H1 (cell line): ENCODE measurements around the gene CNIH3. TPM values are rescaled to one million over a fixed set of nuclear protein-coding genes. Genes with fewer than 3 reads are reported as not detected.

ENCODE experiments used
- CTCF ChIA-PET: fragments of 300-600 bp; sonication (Branson Sonifier 250); formaldehyde crosslinking; loops from one replicate; lab custom pipeline; 2021; ENCODE audit not compliant: partially characterized antibody; lab: Charles Lee
- POLR2A ChIA-PET: fragments of 300-600 bp; sonication (Branson Sonifier 250); formaldehyde crosslinking; loops from one replicate; lab custom pipeline; 2021; ENCODE audit warnings: inconsistent platforms; ENCODE audit not compliant: partially characterized antibody; lab: Charles Lee
- DNase-seq, 2 experiments: peaks; one replicate each; pipeline versions ENCODE4 v3.0.0 to v3.0.0-alpha.2; 2010 to 2022; ENCODE audit warnings: low spot score in 2 of 2, low read depth in 1 of 2, mixed read lengths in 1 of 2
- FAIRE-seq: peaks from 2 replicates; lab custom pipeline; 2011; peaks lifted over from hg19 to GRCh38; lab: Jason Lieb, UNC
- H2AFZ ChIP-seq: 2 replicates; pipeline ENCODE4 v1.8.1; 2012; ENCODE audit warnings: low read length, inconsistent platforms
- H2AK5ac ChIP-seq: 2 replicates; pipeline ENCODE4 v1.6.1; 2013; ENCODE audit warnings: low read depth, low read length
- H2BK120ac ChIP-seq: replicated peaks from 2 replicates; pipeline ENCODE3; 2013; ENCODE audit warnings: low read depth, low read length, inconsistent platforms
- H2BK12ac ChIP-seq: 2 replicates; pipeline ENCODE4 v1.6.1; 2013; ENCODE audit warnings: low read depth, low read length
- H2BK15ac ChIP-seq: 2 replicates; pipeline ENCODE4 v1.6.1; 2013; ENCODE audit warnings: low read length
- H2BK20ac ChIP-seq: 2 replicates; pipeline ENCODE4 v1.6.1; 2013; ENCODE audit warnings: low read length
- H2BK5ac ChIP-seq: 2 replicates; pipeline ENCODE4 v1.6.1; 2013; ENCODE audit warnings: low read depth, low read length
- H3K14ac ChIP-seq: 2 replicates; pipeline ENCODE4 v1.6.1; 2013; ENCODE audit warnings: inconsistent platforms; ENCODE audit not compliant: insufficient read length
- H3K18ac ChIP-seq: 2 replicates; pipeline ENCODE4 v1.6.1; 2013; ENCODE audit warnings: low read length; ENCODE audit errors: extremely low read depth
- H3K23ac ChIP-seq: 2 replicates; pipeline ENCODE4 v1.6.1; 2013; ENCODE audit warnings: inconsistent platforms; ENCODE audit not compliant: insufficient read length
- H3K23me2 ChIP-seq: 2 replicates; pipeline ENCODE4 v1.6.1; 2013; ENCODE audit warnings: low read depth, low read length
- H3K27ac ChIP-seq: 2 replicates; pipeline ENCODE4 v1.6.1; 2011; ENCODE audit warnings: low read depth, low read length, inconsistent platforms
- H3K27me3 ChIP-seq, 4 experiments: replicated peaks in 1 of 4; 1 replicate in 1 of 4; 2 replicates in 3 of 4; pipeline versions ENCODE4 v1.6.1 to v1.8.1; 2011 to 2013; ENCODE audit warnings: low read length in 3 of 4, mild to moderate bottlenecking in 3 of 4, inconsistent platforms in 2 of 4, mixed read lengths in 2 of 4, moderate library complexity in 1 of 4; ENCODE audit not compliant: control insufficient read depth in 3 of 4, insufficient read depth in 3 of 4; ENCODE audit errors: extremely low read depth in 1 of 4
- H3K36me3 ChIP-seq, 4 experiments: 2 replicates each; pipeline versions ENCODE4 v1.6.1 to v1.8.1; 2011 to 2013; ENCODE audit warnings: mild to moderate bottlenecking in 4 of 4, low read length in 3 of 4, moderate library complexity in 2 of 4, control low read depth in 1 of 4, inconsistent platforms in 1 of 4; ENCODE audit not compliant: insufficient read depth in 4 of 4, control insufficient read depth in 2 of 4
- H3K4ac ChIP-seq: replicated peaks from 2 replicates; pipeline ENCODE3; 2013; ENCODE audit warnings: low read length, low read depth, mixed read lengths, inconsistent platforms; ENCODE audit not compliant: insufficient read length
- H3K4me1 ChIP-seq, 4 experiments: replicated peaks in 1 of 4; 1 replicate in 1 of 4; 2 replicates in 3 of 4; pipeline versions ENCODE4 v1.6.1 to v1.8.1; 2011 to 2013; ENCODE audit warnings: low read length in 3 of 4, inconsistent platforms in 2 of 4, mixed read lengths in 1 of 4; ENCODE audit not compliant: insufficient read depth in 4 of 4, control insufficient read depth in 3 of 4
- H3K4me2 ChIP-seq, 2 experiments: 2 replicates each; pipeline versions ENCODE4 v1.6.1 to v1.8.1; 2011 to 2013; ENCODE audit warnings: low read depth in 2 of 2, low read length in 2 of 2, control low read depth in 1 of 2, inconsistent platforms in 1 of 2, mild to moderate bottlenecking in 1 of 2; ENCODE audit not compliant: insufficient read depth in 1 of 2
- H3K4me3 ChIP-seq, 4 experiments: fragments of 200-600, 300-600 bp in 1 of 4; sonication (generic), shearing (Covaris generic), sonication (Bioruptor Twin) in 1 of 4; 2 replicates each; pipeline versions ENCODE4 v1.5.1 to v1.8.1; 2011 to 2016; ENCODE audit warnings: low read length in 4 of 4, low read depth in 3 of 4, control low read depth in 2 of 4, inconsistent platforms in 2 of 4, mild to moderate bottlenecking in 2 of 4, mixed read lengths in 1 of 4, moderate library complexity in 1 of 4; ENCODE audit not compliant: insufficient read depth in 2 of 4; ENCODE audit errors: extremely low read depth in 1 of 4
- H3K56ac ChIP-seq: replicated peaks from 2 replicates; pipeline ENCODE3; 2013; ENCODE audit warnings: low read depth, mild to moderate bottlenecking, mixed read lengths, low read length, inconsistent platforms; ENCODE audit not compliant: insufficient read length
- H3K79me1 ChIP-seq: 2 replicates; pipeline ENCODE4 v1.6.1; 2013; ENCODE audit warnings: low read depth, low read length, control low read depth
- H3K79me2 ChIP-seq, 2 experiments: 2 replicates each; pipeline versions ENCODE4 v1.6.1 to v1.8.1; 2012 to 2013; ENCODE audit warnings: low read length in 2 of 2, mild to moderate bottlenecking in 2 of 2, inconsistent platforms in 1 of 2; ENCODE audit not compliant: insufficient read depth in 2 of 2, control insufficient read depth in 1 of 2
- H3K9ac ChIP-seq, 4 experiments: replicated peaks in 1 of 4; 1 replicate in 1 of 4; 2 replicates in 3 of 4; pipeline versions ENCODE4 v1.6.1 to v1.8.1; 2011 to 2013; ENCODE audit warnings: low read depth in 3 of 4, low read length in 3 of 4, control low read depth in 2 of 4, mild to moderate bottlenecking in 2 of 4, moderate library complexity in 2 of 4, inconsistent platforms in 1 of 4; ENCODE audit errors: extremely low read depth in 1 of 4
- H3K9me3 ChIP-seq, 2 experiments: 2 replicates each; pipeline versions ENCODE4 v1.6.1 to v1.8.1; 2012 to 2013; ENCODE audit warnings: mild to moderate bottlenecking in 2 of 2, moderate library complexity in 2 of 2, control low read depth in 1 of 2, inconsistent platforms in 1 of 2, low read depth in 1 of 2, low read length in 1 of 2, mixed read lengths in 1 of 2; ENCODE audit not compliant: insufficient read depth in 2 of 2
- H4K20me1 ChIP-seq, 2 experiments: replicated peaks in 1 of 2; 2 replicates each; pipeline versions ENCODE3 to v1.8.1; 2011 to 2013; ENCODE audit warnings: inconsistent platforms in 2 of 2, low read length in 2 of 2, mild to moderate bottlenecking in 1 of 2; ENCODE audit not compliant: insufficient read depth in 2 of 2, control insufficient read depth in 1 of 2
- H4K5ac ChIP-seq: 2 replicates; pipeline ENCODE4 v1.6.1; 2013; ENCODE audit warnings: low read length, low read depth, mixed read lengths, inconsistent platforms; ENCODE audit not compliant: insufficient read length
- H4K8ac ChIP-seq: 2 replicates; pipeline ENCODE4 v1.8.0; 2013; ENCODE audit warnings: mild to moderate bottlenecking, moderate library complexity, low read length, inconsistent platforms; ENCODE audit not compliant: insufficient read depth; ENCODE audit errors: extremely low read depth
- H4K91ac ChIP-seq: replicated peaks from 2 replicates; pipeline ENCODE3; 2013; ENCODE audit warnings: low read length, mixed read lengths, inconsistent platforms; ENCODE audit not compliant: insufficient read length
- ATF2 ChIP-seq: IDR thresholded peaks from 2 replicates; pipeline ENCODE4 v1.6.1; 2012; ENCODE audit warnings: low read length, inconsistent platforms
- BRCA1 ChIP-seq: IDR thresholded peaks from 2 replicates; pipeline ENCODE4 v1.6.1; 2012; ENCODE audit warnings: low read depth, low read length, improper control_type of control experiment
- EGR1 ChIP-seq: IDR thresholded peaks from 2 replicates; pipeline ENCODE4 v1.6.1; 2011; ENCODE audit warnings: low read depth, low read length, borderline replicate concordance
- JUN ChIP-seq: IDR thresholded peaks from 2 replicates; pipeline ENCODE4 v1.6.1; 2011; ENCODE audit warnings: low read depth, mild to moderate bottlenecking, improper control_type of control experiment, low read length
- PHF8 ChIP-seq: fragments of 200-600 bp; sonication (generic); conservative IDR thresholded peaks from 2 replicates; pipeline ENCODE4 v1.7.1; 2012; ENCODE audit warnings: low read depth, mild to moderate bottlenecking, inconsistent platforms, low read length, moderate library complexity
- WGBS, 2 experiments: shearing (Covaris generic) in 1 of 2; methylation state at CpG; one replicate each; pipeline versions ENCODE4 v1.1.6 to v1.1.7; 2013 to 2015; ENCODE audit warnings: low lambda C conversion rate in 2 of 2, mixed read lengths in 2 of 2, inconsistent platforms in 1 of 2, low coverage in 1 of 2, missing lambda C conversion rate in 1 of 2; ENCODE audit not compliant: insufficient replicate concordance in 2 of 2, insufficient coverage in 1 of 2, insufficient read length in 1 of 2; ENCODE audit errors: extremely low coverage in 1 of 2, missing lambda C conversion rate in 1 of 2; 5-methylcytosine and 5-hydroxymethylcytosine counted together
- polyA plus RNA-seq, 7 experiments: library from polyadenylated mRNA; depleted of rRNA in 3 of 7; stranded (reverse) in 5 of 7; unstranded in 2 of 7; fragments of >200 nt in 5 of 7; fragments of 200-250 nt in 2 of 7; gene quantifications; 1 replicate in 5 of 7; 2 replicates in 1 of 7; 4 replicates in 1 of 7; pipeline versions ENCODE4 v1.2.1 to v1.2.3, GENCODE V29; 2011 to 2013; ENCODE audit warnings: missing spikeins in 2 of 7, mixed read lengths in 2 of 7
- total RNA-seq: library from RNA; stranded (reverse); fragmentation: NEBNext Ultra II Directional; extraction: Animal tissue kit (Norgen Biotek cat#: 25700); gene quantifications from 2 replicates; pipeline ENCODE4 v1.2.1, GENCODE V29; 2021

Gene CNIH3
- total and polyA plus RNA-seq, 2 of the 8 experiments (the other 6 are each of a cell fraction or from before 2014, with no cell fraction given): 3.7 to 5.6 TPM

- Histone ChIP-seq H4K91ac (no peak overlapping the region), H2BK120ac (no peak overlapping the region), H3K36me3 (no peaks in the 10 kb centered on the region), H4K5ac (no peak overlapping the region), H3K18ac (no peak overlapping the region), H3K27ac (no peak overlapping the region), H3K79me2 (no peaks in the 10 kb centered on the region), H4K20me1 (no peaks in the 10 kb centered on the region), H3K4me1 (peaks cover 0 to 2% (median 2%) of the 10 kb centered on the region in 4 experiments; a peak in 4 of 7 replicates), H3K9me3 (no peaks in the 10 kb centered on the region), H3K56ac (no peak overlapping the region), H2BK12ac (no peak overlapping the region), H2BK15ac (no peak overlapping the region), H3K9ac (no peak overlapping the region), H3K4me2 (no peak overlapping the region), H3K4me3 (no peak overlapping the region), H3K23me2 (no peaks in the 10 kb centered on the region; the same call in 1 of the 2 replicates), H4K8ac (no peak overlapping the region), H2BK5ac (no peak overlapping the region), H3K4ac (no peak overlapping the region), H2AFZ (no peak overlapping the region), H2AK5ac (no peak overlapping the region), H3K23ac (no peak overlapping the region), H2BK20ac (no peak overlapping the region), H3K79me1 (no peaks in the 10 kb centered on the region), H3K27me3 (no peaks in the 10 kb centered on the region), H3K14ac (no peak overlapping the region)
- WGBS, 2 experiments: 93 to 100% methylated on average over 1 to 4 of the region's 4 CpGs
- TF ChIP-seq PHF8 (no peak), BRCA1 (no peak), JUN (no peak), EGR1 (no peak), ATF2 (no peak)
- DNase-seq (no peak), FAIRE-seq (no peak)
- CTCF ChIA-PET: interaction anchor here (0.9 to 1.1 kb wide), 2 partner anchors 25 to 100 kb away, joined by 3 to 4 read pairs; no protein-coding TSS in a partner anchor
- POLR2A ChIA-PET: no interaction called here
Observed at GRCh38 chr1:224749916-224750315, 133.8 kb downstream of the CNIH3 start.
